ENCODE measurements around the gene ARHGAP28.

The ARHGAP28 gene

GRCh38 chr18:6962571-6963451 is 233.3 kb downstream of the ARHGAP28 start:
- H3K4me3 Mint-ChIP-seq = no peak overlapping the region
- no peak for TF ChIP-seq CTCF (IDR thresholded peaks at IDR 0.05; ENCODE audit: unreplicated experiment in 3 of 3)
- H3K4me1 Mint-ChIP-seq = no peaks in the 10 kb centered on the region
- no peak overlapping the region for H3K27ac Mint-ChIP-seq
- H3K36me3 Mint-ChIP-seq (ENCODE audit: low read depth) = peaks cover 61% of the 10 kb centered on the region
- no peaks in the 10 kb centered on the region for H3K27me3 Mint-ChIP-seq (ENCODE audit: low read depth)
- no peaks in the 10 kb centered on the region for H3K9me3 Mint-ChIP-seq

GRCh38 chr18:6963452-6964097 is 234.1 kb downstream of the ARHGAP28 start:
- Mint-ChIP-seq H3K27me3 (ENCODE audit: low read depth) (no peaks in the 10 kb centered on the region), H3K9me3 (no peaks in the 10 kb centered on the region), H3K4me3 (no peak overlapping the region), H3K27ac (no peak overlapping the region), H3K4me1 (no peaks in the 10 kb centered on the region), H3K36me3 (ENCODE audit: low read depth) (peaks cover 54% of the 10 kb centered on the region)
- no peak for TF ChIP-seq CTCF (IDR thresholded peaks at IDR 0.05; ENCODE audit: unreplicated experiment in 3 of 3)

Data from nephron (organoid).